MM.1S (cell line): Measurements from ENCODE around the gene MVB12B.

Experiments used
- CTCF ChIP-seq: fragments of 300-600 bp; sonication (generic); IDR thresholded peaks from 2 replicates; pipeline ENCODE4 v1.5.1; 2016; ENCODE audit warnings: antibody characterized with exemption, low read length, mixed read lengths
- EZH2phosphoT487 ChIP-seq: fragments of 300-600 bp; sonication (generic); IDR thresholded peaks from 2 replicates; pipeline ENCODE4 v1.6.1; 2018; ENCODE audit warnings: antibody characterized with exemption, low read length

GRCh38 chr9:126366366-126367011 is 39.9 kb downstream of the MVB12B start:
- TF ChIP-seq EZH2phosphoT487, result no peak
- no peak for TF ChIP-seq CTCF
